ENCODE measurements around the gene TDO2. TPM values are rescaled to one million over a fixed set of nuclear protein-coding genes. Genes with fewer than 3 reads are reported as not detected.
"Not testable (repeated sequence)": the region's sequence is repeated elsewhere in the genome, so short reads cannot be mapped to it uniquely, and the experiment has no call there.

TDO2 gene
- total RNA-seq, 1 donor from 2014 or later: 1.4 TPM

DNA sequence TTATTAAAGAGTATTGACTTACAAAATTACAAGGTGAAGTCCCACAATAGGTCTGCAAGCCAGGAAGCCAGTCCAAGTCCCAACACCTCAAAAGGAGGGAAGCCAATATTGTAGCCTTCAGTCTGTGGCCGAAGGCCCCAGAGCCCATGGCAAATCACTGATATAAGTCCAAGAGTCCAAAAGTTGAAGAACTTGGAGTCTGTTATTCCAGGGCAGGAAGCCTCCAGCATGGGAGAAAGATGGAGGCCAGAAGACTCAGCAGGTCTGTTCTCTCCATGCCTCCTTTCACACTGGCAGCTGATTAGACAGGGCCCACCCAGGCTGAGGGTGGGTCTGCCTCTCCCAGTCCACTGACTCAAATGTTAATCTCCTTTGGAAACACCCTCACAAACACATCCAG lies 18.1 kb downstream of the TDO2 start:
- H3K27ac ChIP-seq: no peak overlapping the region
- H3K4me1 ChIP-seq: no peaks in the 10 kb centered on the region
- H3K27me3 ChIP-seq (ENCODE audit: low read depth): no peaks in the 10 kb centered on the region
- no peaks in the 10 kb centered on the region for H3K9me3 ChIP-seq
- H3K36me3 ChIP-seq: peaks cover 9% of the 10 kb centered on the region
- intact Hi-C loops (cut with DNase I): no loop called here
- ATAC-seq (no peak), DNase-seq (no peak)
- H3K4me3 ChIP-seq: no peak overlapping the region
- TF ChIP-seq CTCF (IDR thresholded peaks at IDR 0.05): no peak

DNA sequence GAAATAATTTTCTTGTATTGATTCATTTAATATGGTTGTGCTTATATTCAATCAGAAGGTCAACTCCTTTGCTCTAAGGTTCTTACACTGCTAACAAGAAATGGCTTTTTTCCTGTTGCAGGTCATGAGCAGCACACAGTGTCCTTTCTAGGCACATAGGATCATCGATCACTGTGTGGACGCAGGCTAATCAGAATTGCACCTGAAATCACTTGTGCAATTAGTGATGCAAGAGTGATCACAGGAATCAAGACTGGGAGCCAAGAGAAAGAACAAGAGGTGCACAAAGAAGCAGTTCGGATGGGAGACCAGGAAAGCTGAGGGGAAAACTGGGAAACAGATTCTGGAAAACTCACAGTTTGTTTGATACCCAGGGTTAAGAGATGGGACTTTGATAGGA lies 21.1 kb downstream of the TDO2 start:
- ATAC-seq (no peak), DNase-seq (no peak)
- Histone ChIP-seq H3K9me3 (no peaks in the 10 kb centered on the region), H3K36me3 (peaks cover 19% of the 10 kb centered on the region), H3K27ac (no peak overlapping the region), H3K4me1 (no peaks in the 10 kb centered on the region), H3K27me3 (ENCODE audit: low read depth) (no peaks in the 10 kb centered on the region), H3K4me3 (no peak overlapping the region)
- no peak for TF ChIP-seq CTCF (IDR thresholded peaks at IDR 0.05)
- intact Hi-C loops (cut with DNase I): no loop called here

GRCh38 chr4:155929833-155930232 lies 26.3 kb downstream of the TDO2 start:
- no peak for TF ChIP-seq CTCF (IDR thresholded peaks at IDR 0.05)
- DNase-seq: no peak
- no peaks in the 10 kb centered on the region for H3K27me3 ChIP-seq (ENCODE audit: low read depth)
- no peaks in the 10 kb centered on the region for H3K4me1 ChIP-seq
- intact Hi-C loops (cut with DNase I): no loop called here
- ATAC-seq: no peak
- H3K27ac ChIP-seq: no peak overlapping the region
- H3K4me3 ChIP-seq: no peak overlapping the region
- H3K9me3 ChIP-seq: no peaks in the 10 kb centered on the region
- H3K36me3 ChIP-seq: peaks cover 15% of the 10 kb centered on the region

GRCh38 chr4:155930330-155930729 lies 26.8 kb downstream of the TDO2 start:
- no peaks in the 10 kb centered on the region for H3K4me1 ChIP-seq
- intact Hi-C loops (cut with DNase I): no loop called here
- TF ChIP-seq CTCF (IDR thresholded peaks at IDR 0.05): no peak
- H3K9me3 ChIP-seq: no peaks in the 10 kb centered on the region
- ATAC-seq (no peak), DNase-seq (no peak)
- no peak overlapping the region for H3K4me3 ChIP-seq
- H3K27ac ChIP-seq: no peak overlapping the region
- peaks cover 14% of the 10 kb centered on the region for H3K36me3 ChIP-seq
- H3K27me3 ChIP-seq (ENCODE audit: low read depth): no peaks in the 10 kb centered on the region

DNA sequence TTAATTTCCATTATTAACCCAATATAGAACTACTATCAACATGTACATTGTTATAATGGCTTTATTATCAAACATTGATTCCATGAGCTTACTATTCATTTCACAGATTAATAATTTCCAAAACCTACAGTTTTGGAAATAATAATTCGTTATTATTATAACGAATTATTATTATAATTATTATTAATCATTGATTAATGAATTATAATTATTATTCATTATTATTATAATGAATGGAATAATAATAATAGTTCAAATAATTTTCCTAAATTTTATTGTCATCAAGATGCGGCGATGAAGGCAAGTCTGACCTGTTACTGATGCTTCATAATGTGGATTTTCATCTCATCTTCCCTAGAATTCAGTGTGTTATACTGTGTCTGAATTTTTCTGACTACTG lies 28.1 kb downstream of the TDO2 start:
- no peaks in the 10 kb centered on the region for H3K9me3 ChIP-seq
- intact Hi-C loops (cut with DNase I): no loop called here
- no peak for TF ChIP-seq CTCF (IDR thresholded peaks at IDR 0.05)
- ATAC-seq (no peak), DNase-seq (no peak)
- peaks cover 14% of the 10 kb centered on the region for H3K36me3 ChIP-seq
- no peak overlapping the region for H3K4me3 ChIP-seq
- H3K27me3 ChIP-seq (ENCODE audit: low read depth): no peaks in the 10 kb centered on the region
- no peak overlapping the region for H3K27ac ChIP-seq
- no peaks in the 10 kb centered on the region for H3K4me1 ChIP-seq

GRCh38 chr4:155934634-155935033 lies 31.1 kb downstream of the TDO2 start:
- H3K4me1 ChIP-seq; intact Hi-C loops (cut with DNase I): not testable (repeated sequence)

More at GRCh38 chr4:155934634-155935033, 31.1 kb downstream of the TDO2 start:
- not testable (repeated sequence) for H3K9me3 ChIP-seq; DNase-seq; H3K4me3 ChIP-seq; H3K27me3 ChIP-seq (ENCODE audit: low read depth); ATAC-seq; H3K27ac ChIP-seq
- peaks cover 20% of the 10 kb centered on the region for H3K36me3 ChIP-seq
